ENCODE results near the gene FSD1L. TPM values are rescaled to one million over a fixed set of nuclear protein-coding genes. Genes with fewer than 3 reads are reported as not detected.

FSD1L gene
- total and polyA plus RNA-seq, 2 donors (not counting 1 experiment from before 2014, with no cell fraction given): 0.70 to 15.2 TPM

- ChIA-PET CTCF (interaction anchor here (1.4 kb wide), 1 partner anchor 81 kb away, joined by 3 read pairs; no protein-coding TSS in a partner anchor), POLR2A (no interaction called here)
- peaks cover 14 to 20% of the 10 kb centered on the region in 2 donors for H3K4me1 ChIP-seq (ENCODE audit: control insufficient read depth in 2 of 2, insufficient read depth in 2 of 2, low read length in 2 of 2)
- Mint-ChIP-seq H3K27ac (no peak overlapping the region), H3K27me3 (no peaks in the 10 kb centered on the region), H3K4me3 (no peak overlapping the region), H3K9me3 (ENCODE audit: insufficient read depth) (no peaks in the 10 kb centered on the region), H3K4me1 (peaks cover 28% of the 10 kb centered on the region)
- H3K27ac ChIP-seq (ENCODE audit: low read length in 2 of 2): no peak overlapping the region
- no peak overlapping the region for H3K4me3 ChIP-seq (ENCODE audit: control extremely low read depth in 1 of 5, extremely low read depth in 1 of 5, insufficient read depth in 1 of 5, low read depth in 2 of 5, low read length in 4 of 5)
- no peaks in the 10 kb centered on the region for H3K9me3 ChIP-seq (ENCODE audit: control extremely low read depth in 1 of 3, control insufficient read depth in 2 of 3, insufficient read depth in 1 of 3, low read length in 2 of 3)
- ATAC-seq (ENCODE audit: low read depth) (no peak), DNase-seq (no peak)
- no peak overlapping the region for H3K9ac ChIP-seq (ENCODE audit: low read length)
- H3K79me2 ChIP-seq (ENCODE audit: control insufficient read depth, insufficient read depth, low read length): no peaks in the 10 kb centered on the region
- H3K27me3 ChIP-seq (replicated peaks in 1 of 4; ENCODE audit: control extremely low read depth in 1 of 4, control insufficient read depth in 3 of 4, insufficient read depth in 4 of 4, low read length in 3 of 4): no peaks in the 10 kb centered on the region
- H3K36me3 ChIP-seq (replicated peaks in 1 of 2; ENCODE audit: control extremely low read depth in 1 of 2, control insufficient read depth in 1 of 2, extremely low read depth in 1 of 2, insufficient read depth in 2 of 2, low read length in 1 of 2): no peaks in the 10 kb centered on the region
- WGBS (ENCODE audit: insufficient coverage): no CpG with 5 or more reads among the region's 2 CpGs
- no peaks in the 10 kb centered on the region for H4K20me1 ChIP-seq (ENCODE audit: control insufficient read depth, insufficient read depth, low read length, poor library complexity, severe bottlenecking)
- TF ChIP-seq, protein P1, sequence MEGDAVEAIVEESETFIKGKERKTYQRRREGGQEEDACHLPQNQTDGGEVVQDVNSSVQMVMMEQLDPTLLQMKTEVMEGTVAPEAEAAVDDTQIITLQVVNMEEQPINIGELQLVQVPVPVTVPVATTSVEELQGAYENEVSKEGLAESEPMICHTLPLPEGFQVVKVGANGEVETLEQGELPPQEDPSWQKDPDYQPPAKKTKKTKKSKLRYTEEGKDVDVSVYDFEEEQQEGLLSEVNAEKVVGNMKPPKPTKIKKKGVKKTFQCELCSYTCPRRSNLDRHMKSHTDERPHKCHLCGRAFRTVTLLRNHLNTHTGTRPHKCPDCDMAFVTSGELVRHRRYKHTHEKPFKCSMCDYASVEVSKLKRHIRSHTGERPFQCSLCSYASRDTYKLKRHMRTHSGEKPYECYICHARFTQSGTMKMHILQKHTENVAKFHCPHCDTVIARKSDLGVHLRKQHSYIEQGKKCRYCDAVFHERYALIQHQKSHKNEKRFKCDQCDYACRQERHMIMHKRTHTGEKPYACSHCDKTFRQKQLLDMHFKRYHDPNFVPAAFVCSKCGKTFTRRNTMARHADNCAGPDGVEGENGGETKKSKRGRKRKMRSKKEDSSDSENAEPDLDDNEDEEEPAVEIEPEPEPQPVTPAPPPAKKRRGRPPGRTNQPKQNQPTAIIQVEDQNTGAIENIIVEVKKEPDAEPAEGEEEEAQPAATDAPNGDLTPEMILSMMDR (IDR thresholded peaks at IDR 0.05): no peak
- no peak for TF ChIP-seq EZH2 (IDR thresholded peaks at IDR 0.05; ENCODE audit: borderline replicate concordance, insufficient read depth, low read depth, low read length, poor library complexity, severe bottlenecking)
- H3K4me2 ChIP-seq (replicated peaks; ENCODE audit: low read depth, low read length, poor library complexity, severe bottlenecking): no peak overlapping the region
- intact Hi-C loops (cut with micrococcal nuclease): no loop called here
- H2AFZ ChIP-seq (ENCODE audit: insufficient read depth, low read depth, low read length, poor library complexity, severe bottlenecking): no peak overlapping the region
Measured at GRCh38 chr9:105496826-105497225, 49.0 kb downstream of the FSD1L start.

- Histone ChIP-seq H2AFZ (ENCODE audit: insufficient read depth, low read depth, low read length, poor library complexity, severe bottlenecking) (no peak overlapping the region), H3K36me3 (replicated peaks in 1 of 2; ENCODE audit: control extremely low read depth in 1 of 2, control insufficient read depth in 1 of 2, extremely low read depth in 1 of 2, insufficient read depth in 2 of 2, low read length in 1 of 2) (no peaks in the 10 kb centered on the region), H3K4me1 (ENCODE audit: control insufficient read depth in 2 of 2, insufficient read depth in 2 of 2, low read length in 2 of 2) (peaks cover 14 to 20% of the 10 kb centered on the region in 2 donors), H3K9me3 (ENCODE audit: control extremely low read depth in 1 of 3, control insufficient read depth in 2 of 3, insufficient read depth in 1 of 3, low read length in 2 of 3) (no peaks in the 10 kb centered on the region), H3K4me3 (ENCODE audit: control extremely low read depth in 1 of 5, extremely low read depth in 1 of 5, insufficient read depth in 1 of 5, low read depth in 2 of 5, low read length in 4 of 5) (no peak overlapping the region), H3K27ac (ENCODE audit: low read length in 2 of 2) (no peak overlapping the region), H3K27me3 (replicated peaks in 1 of 4; ENCODE audit: control extremely low read depth in 1 of 4, control insufficient read depth in 3 of 4, insufficient read depth in 4 of 4, low read length in 3 of 4) (no peaks in the 10 kb centered on the region), H3K79me2 (ENCODE audit: control insufficient read depth, insufficient read depth, low read length) (no peaks in the 10 kb centered on the region), H3K4me2 (replicated peaks; ENCODE audit: low read depth, low read length, poor library complexity, severe bottlenecking) (no peak overlapping the region), H3K9ac (ENCODE audit: low read length) (no peak overlapping the region), H4K20me1 (ENCODE audit: control insufficient read depth, insufficient read depth, low read length, poor library complexity, severe bottlenecking) (no peaks in the 10 kb centered on the region)
- intact Hi-C loops (cut with micrococcal nuclease): no loop called here
- no peak for TF ChIP-seq EZH2 (IDR thresholded peaks at IDR 0.05; ENCODE audit: borderline replicate concordance, insufficient read depth, low read depth, low read length, poor library complexity, severe bottlenecking)
- TF ChIP-seq, protein P1 (IDR thresholded peaks at IDR 0.05): no peak
- no peaks in the 10 kb centered on the region for H3K9me3 Mint-ChIP-seq (ENCODE audit: insufficient read depth)
- peaks cover 28% of the 10 kb centered on the region for H3K4me1 Mint-ChIP-seq
- ATAC-seq (ENCODE audit: low read depth): no peak
- ChIA-PET CTCF (no interaction called here), POLR2A (no interaction called here)
- no peak for DNase-seq
- no peaks in the 10 kb centered on the region for H3K27me3 Mint-ChIP-seq
- no peak overlapping the region for H3K4me3 Mint-ChIP-seq
- H3K27ac Mint-ChIP-seq: no peak overlapping the region
Measured at GRCh38 chr9:105497704-105498103, 49.9 kb downstream of the FSD1L start.
